ENCODE measurements around the gene SLC7A5. TPM values are rescaled to one million over a fixed set of nuclear protein-coding genes. Genes with fewer than 3 reads are reported as not detected.
"Not testable (repeated sequence)": the region's sequence is repeated elsewhere in the genome, so short reads cannot be mapped to it uniquely, and the experiment has no call there.

The SLC7A5 gene
- polyA plus RNA-seq, 4 donors = 3.6 to 82.2 (median 8.6) TPM

DNA sequence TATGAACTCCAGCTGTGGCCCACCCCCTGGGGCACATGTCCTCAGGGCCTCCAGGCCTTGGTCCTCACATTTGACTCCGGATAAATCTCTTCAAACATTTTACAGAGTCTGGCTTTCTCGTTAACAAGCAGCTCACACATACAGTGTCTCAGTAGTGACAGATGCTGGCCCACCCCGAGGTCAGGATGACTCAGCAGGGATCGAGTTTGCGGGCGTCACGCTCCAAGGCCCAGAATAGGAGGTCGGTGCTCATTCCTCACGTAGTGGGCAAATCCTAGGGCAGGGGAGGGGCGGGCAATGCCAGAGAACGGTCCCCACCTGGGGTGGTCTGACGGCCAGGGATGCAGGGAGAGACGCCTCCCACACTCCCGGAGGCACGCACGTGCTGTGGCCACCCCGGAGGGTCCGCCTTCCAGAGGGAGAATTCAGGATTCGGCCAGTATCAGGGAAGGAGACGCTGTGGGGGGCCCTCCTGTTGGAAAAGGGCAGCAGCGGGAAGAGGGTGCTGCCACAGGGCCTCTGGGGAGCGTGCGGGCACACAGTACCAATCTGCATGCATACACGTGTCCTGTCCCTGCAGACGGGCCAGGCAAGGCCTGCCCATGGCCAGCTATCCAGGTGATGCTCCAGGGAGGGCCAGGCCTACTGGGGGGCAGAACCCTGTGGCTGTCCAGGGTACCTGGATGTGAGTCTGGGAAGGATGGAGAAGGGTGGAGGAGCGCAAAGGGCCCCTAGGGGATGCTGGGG, 8.6 kb downstream of the SLC7A5 start:
- H3K9me3 ChIP-seq (ENCODE audit: control insufficient read depth in 2 of 2, insufficient read depth in 1 of 2, low read depth in 1 of 2, low read length in 1 of 2) = no peaks in the 10 kb centered on the region
- WGBS, 3 donors = 75 to 86% (median 82%) methylated on average over 26 of the region's 26 CpGs
- H3K27me3 ChIP-seq (ENCODE audit: control insufficient read depth in 3 of 3, insufficient read depth in 3 of 3, low read length in 3 of 3) = no peaks in the 10 kb centered on the region
- peaks cover 0 to 8% (median 2%) of the 10 kb centered on the region in 3 donors for H3K4me1 ChIP-seq (ENCODE audit: control insufficient read depth in 3 of 3, insufficient read depth in 2 of 3, low read depth in 1 of 3, low read length in 2 of 3)
- peaks cover 0 to 53% (median 0%) of the 10 kb centered on the region in 3 donors for H3K36me3 ChIP-seq (ENCODE audit: control insufficient read depth in 3 of 3, insufficient read depth in 2 of 3, low read depth in 1 of 3, low read length in 3 of 3)
- H3K27ac ChIP-seq (ENCODE audit: low read depth in 1 of 3, low read length in 2 of 3) = no peak overlapping the region
- H3K4me3 ChIP-seq (ENCODE audit: low read depth in 1 of 3, low read length in 3 of 3) = no peak overlapping the region
- FAIRE-seq (no peak), DNase-seq (no peak)

DNA sequence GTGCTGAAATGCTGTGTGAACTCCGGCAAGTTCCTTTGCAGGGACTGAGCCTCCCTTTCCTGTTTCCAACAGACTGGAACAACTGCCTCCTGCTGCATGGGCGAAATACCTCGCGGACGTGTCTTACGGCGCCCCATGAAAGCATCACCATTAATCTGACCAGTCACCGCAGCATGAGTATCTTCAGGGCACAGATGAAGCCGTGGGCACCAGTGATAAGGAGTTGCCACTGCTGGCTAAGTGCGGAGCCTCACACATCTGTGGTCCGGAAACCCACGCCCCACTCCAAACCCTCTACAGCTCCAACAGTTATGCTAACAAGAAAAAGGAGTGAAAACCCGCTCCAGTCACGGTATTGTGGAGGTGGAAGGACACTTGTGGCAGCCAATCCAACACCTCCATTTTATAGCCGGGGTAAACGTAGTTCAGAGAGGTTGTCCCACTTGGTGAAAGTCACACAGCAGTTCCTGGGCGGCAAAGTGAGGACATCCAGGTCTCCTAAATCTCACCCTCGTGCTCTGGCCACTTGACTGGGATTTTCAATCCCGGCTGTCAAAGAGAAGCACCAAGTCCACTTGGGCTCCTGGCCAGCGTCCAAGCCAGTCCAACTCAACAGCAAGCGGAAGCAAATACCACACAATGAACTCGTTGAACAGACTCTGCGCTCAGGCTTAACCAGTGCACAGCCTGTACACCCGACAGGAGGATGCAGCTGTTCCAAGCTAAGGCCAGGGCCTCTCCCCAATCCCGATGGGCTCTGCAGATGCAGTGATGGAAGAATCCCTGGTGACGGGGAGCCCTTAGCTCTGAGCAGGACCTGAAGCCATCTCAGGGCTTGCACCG, 10.9 kb downstream of the SLC7A5 start:
- Histone ChIP-seq H3K36me3 (ENCODE audit: control insufficient read depth in 3 of 3, insufficient read depth in 2 of 3, low read depth in 1 of 3, low read length in 3 of 3) (peaks cover 0 to 56% (median 0%) of the 10 kb centered on the region in 3 donors), H3K4me1 (ENCODE audit: control insufficient read depth in 3 of 3, insufficient read depth in 2 of 3, low read depth in 1 of 3, low read length in 2 of 3) (peaks cover 0 to 21% (median 8%) of the 10 kb centered on the region in 3 donors)
- 56 to 70% (median 68%) methylated on average over 27 of the region's 27 CpGs for WGBS, 3 donors
- FAIRE-seq; H3K9me3 ChIP-seq (ENCODE audit: control insufficient read depth in 2 of 2, insufficient read depth in 1 of 2, low read depth in 1 of 2, low read length in 1 of 2); H3K4me3 ChIP-seq (ENCODE audit: low read depth in 1 of 3, low read length in 3 of 3); H3K27ac ChIP-seq (ENCODE audit: low read depth in 1 of 3, low read length in 2 of 3); H3K27me3 ChIP-seq (ENCODE audit: control insufficient read depth in 3 of 3, insufficient read depth in 3 of 3, low read length in 3 of 3): not testable (repeated sequence)
- DNase-seq = peak in 1 of 2 donors; percentile 78

DNA sequence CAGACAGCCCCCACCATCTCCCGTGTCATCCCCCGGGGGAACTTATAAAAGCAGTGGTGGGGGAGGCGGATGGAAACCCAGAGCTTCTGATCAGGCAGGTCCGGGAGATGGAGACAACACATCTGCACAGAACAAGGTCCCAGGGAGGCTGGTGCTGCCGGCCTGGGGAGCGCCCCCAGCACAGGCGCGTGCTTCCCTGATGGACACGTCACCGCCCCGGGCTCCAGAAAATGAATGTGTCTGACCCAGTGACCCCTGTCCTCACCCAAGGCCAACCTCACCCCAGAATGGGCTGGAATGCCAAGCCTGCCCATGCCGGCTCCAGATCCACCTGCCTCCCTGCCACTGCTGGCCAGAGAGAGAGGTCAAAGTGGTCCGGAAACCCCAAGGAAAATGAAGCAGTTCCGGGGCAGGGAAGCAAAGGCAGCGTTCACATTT, 12.5 kb downstream of the SLC7A5 start:
- H3K27ac ChIP-seq (ENCODE audit: low read depth in 1 of 3, low read length in 2 of 3) = peak overlapping the region in 2 of 3 donors; percentile 73 to 94
- FAIRE-seq (no peak), DNase-seq (no peak)
- H3K36me3 ChIP-seq (ENCODE audit: control insufficient read depth in 3 of 3, insufficient read depth in 2 of 3, low read depth in 1 of 3, low read length in 3 of 3) = peaks cover 0 to 63% (median 0%) of the 10 kb centered on the region in 3 donors
- WGBS, 3 donors = 84 to 86% (median 86%) methylated on average over 12 to 15 of the region's 15 CpGs
- H3K27me3 ChIP-seq (ENCODE audit: control insufficient read depth in 3 of 3, insufficient read depth in 3 of 3, low read length in 3 of 3) = no peaks in the 10 kb centered on the region
- H3K4me3 ChIP-seq (ENCODE audit: low read depth in 1 of 3, low read length in 3 of 3) = peak overlapping the region in 1 of 3 donors; percentile 26
- no peaks in the 10 kb centered on the region for H3K9me3 ChIP-seq (ENCODE audit: control insufficient read depth in 2 of 2, insufficient read depth in 1 of 2, low read depth in 1 of 2, low read length in 1 of 2)
- peaks cover 0 to 37% (median 16%) of the 10 kb centered on the region in 3 donors for H3K4me1 ChIP-seq (ENCODE audit: control insufficient read depth in 3 of 3, insufficient read depth in 2 of 3, low read depth in 1 of 3, low read length in 2 of 3)

DNA sequence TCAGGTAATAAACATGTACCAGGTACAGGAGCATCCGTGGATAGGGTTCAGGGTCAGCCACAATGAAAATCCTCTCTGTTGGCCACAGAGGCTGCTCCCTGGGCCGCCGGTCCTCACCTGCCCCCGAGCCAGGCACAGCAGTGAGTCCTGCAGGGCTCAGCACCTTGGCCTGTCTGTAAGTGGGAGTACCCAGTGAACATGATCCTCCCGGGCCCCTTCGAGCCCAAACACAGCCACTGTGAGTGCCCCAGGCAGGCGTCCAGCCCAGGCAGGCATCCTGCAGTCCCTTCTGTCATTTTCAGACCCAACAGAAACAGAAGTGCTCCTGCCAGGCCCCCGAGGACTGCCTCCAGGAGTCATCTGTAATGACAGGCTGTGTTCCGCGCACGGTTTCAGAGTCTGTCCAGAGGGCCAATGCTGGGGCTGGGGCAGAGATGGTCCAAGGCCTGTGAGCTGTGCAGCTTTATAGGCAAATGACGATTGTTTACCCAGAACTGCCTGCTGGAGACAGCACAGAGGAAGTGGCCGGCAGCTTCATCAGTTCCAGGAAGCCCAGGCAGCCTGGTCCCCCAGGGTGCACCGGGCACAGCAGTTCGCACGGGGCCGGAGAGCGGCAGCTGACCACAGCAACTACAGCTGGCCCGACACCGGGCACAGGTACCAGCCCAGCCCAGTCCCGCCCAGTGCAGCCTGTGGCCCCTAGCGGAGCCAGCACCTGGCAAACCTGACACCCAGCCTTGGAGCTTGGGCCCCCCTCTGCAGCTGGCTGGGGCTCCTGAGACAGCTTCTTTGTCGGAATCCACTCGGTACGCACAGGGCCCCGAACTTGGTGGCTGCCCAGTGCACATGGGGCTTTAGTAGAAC, 13.2 kb downstream of the SLC7A5 start:
- Histone ChIP-seq H3K27me3 (ENCODE audit: control insufficient read depth in 3 of 3, insufficient read depth in 3 of 3, low read length in 3 of 3) (no peaks in the 10 kb centered on the region), H3K4me3 (ENCODE audit: low read depth in 1 of 3, low read length in 3 of 3) (peak overlapping the region in 1 of 3 donors; percentile 26), H3K4me1 (ENCODE audit: control insufficient read depth in 3 of 3, insufficient read depth in 2 of 3, low read depth in 1 of 3, low read length in 2 of 3) (peaks cover 0 to 37% (median 16%) of the 10 kb centered on the region in 3 donors), H3K27ac (ENCODE audit: low read depth in 1 of 3, low read length in 2 of 3) (peak overlapping the region; percentile 51 to 94 (median 73)), H3K36me3 (ENCODE audit: control insufficient read depth in 3 of 3, insufficient read depth in 2 of 3, low read depth in 1 of 3, low read length in 3 of 3) (peaks cover 0 to 64% (median 1%) of the 10 kb centered on the region in 3 donors), H3K9me3 (ENCODE audit: control insufficient read depth in 2 of 2, insufficient read depth in 1 of 2, low read depth in 1 of 2, low read length in 1 of 2) (no peaks in the 10 kb centered on the region)
- DNase-seq (peak; percentile 53), FAIRE-seq (no peak)
- WGBS, 3 donors = 53 to 66% (median 63%) methylated on average over 26 of the region's 26 CpGs

DNA sequence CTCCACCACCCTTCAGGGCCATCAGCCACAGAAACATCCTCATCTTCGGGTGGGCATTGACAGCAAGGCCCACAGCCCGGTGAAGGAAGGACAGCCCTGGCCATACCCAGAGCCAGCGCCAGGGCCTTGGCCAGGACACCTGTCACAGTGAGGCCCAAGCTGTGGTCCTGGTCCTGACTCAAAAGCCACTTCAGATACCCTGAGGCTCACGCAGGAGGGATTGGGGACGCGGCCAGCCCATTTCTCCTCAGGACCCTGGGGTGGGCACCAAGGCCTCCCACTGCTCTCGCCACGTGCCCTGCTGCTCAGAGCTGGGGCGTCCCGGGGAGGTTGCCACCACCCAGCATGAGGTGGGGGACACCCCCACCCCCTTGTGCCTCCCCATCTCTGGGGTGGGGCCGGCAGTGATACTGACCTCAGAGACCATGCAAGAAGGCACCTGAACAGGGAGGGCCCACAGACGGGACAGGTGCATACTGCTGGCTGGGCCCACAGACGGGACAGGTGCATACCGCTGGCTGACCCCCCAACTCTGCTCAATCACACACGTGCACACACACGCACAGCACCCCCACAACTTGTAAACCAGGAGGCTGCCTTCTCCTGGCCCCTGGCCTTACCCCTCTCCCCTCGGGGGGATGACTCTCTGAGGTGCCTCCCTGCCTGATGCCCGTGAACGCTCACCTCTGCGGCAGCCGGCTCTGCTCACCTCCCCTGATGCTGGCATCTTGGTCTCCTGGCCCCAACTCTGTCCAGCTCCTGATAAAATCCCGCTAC, 14.2 kb downstream of the SLC7A5 start:
- FAIRE-seq = no peak
- DNase-seq = peak in 1 of 2 donors; percentile 36
- 77 to 86% (median 84%) methylated on average over 22 of the region's 22 CpGs for WGBS, 3 donors
- Histone ChIP-seq H3K9me3 (ENCODE audit: control insufficient read depth in 2 of 2, insufficient read depth in 1 of 2, low read depth in 1 of 2, low read length in 1 of 2) (no peaks in the 10 kb centered on the region), H3K4me1 (ENCODE audit: control insufficient read depth in 3 of 3, insufficient read depth in 2 of 3, low read depth in 1 of 3, low read length in 2 of 3) (peaks cover 0 to 45% (median 18%) of the 10 kb centered on the region in 3 donors), H3K27me3 (ENCODE audit: control insufficient read depth in 3 of 3, insufficient read depth in 3 of 3, low read length in 3 of 3) (no peaks in the 10 kb centered on the region), H3K27ac (ENCODE audit: low read depth in 1 of 3, low read length in 2 of 3) (peak overlapping the region; percentile 73 to 94 (median 82)), H3K36me3 (ENCODE audit: control insufficient read depth in 3 of 3, insufficient read depth in 2 of 3, low read depth in 1 of 3, low read length in 3 of 3) (peaks cover 0 to 65% (median 4%) of the 10 kb centered on the region in 3 donors), H3K4me3 (ENCODE audit: low read depth in 1 of 3, low read length in 3 of 3) (peak overlapping the region in 1 of 3 donors; percentile 15)

DNA sequence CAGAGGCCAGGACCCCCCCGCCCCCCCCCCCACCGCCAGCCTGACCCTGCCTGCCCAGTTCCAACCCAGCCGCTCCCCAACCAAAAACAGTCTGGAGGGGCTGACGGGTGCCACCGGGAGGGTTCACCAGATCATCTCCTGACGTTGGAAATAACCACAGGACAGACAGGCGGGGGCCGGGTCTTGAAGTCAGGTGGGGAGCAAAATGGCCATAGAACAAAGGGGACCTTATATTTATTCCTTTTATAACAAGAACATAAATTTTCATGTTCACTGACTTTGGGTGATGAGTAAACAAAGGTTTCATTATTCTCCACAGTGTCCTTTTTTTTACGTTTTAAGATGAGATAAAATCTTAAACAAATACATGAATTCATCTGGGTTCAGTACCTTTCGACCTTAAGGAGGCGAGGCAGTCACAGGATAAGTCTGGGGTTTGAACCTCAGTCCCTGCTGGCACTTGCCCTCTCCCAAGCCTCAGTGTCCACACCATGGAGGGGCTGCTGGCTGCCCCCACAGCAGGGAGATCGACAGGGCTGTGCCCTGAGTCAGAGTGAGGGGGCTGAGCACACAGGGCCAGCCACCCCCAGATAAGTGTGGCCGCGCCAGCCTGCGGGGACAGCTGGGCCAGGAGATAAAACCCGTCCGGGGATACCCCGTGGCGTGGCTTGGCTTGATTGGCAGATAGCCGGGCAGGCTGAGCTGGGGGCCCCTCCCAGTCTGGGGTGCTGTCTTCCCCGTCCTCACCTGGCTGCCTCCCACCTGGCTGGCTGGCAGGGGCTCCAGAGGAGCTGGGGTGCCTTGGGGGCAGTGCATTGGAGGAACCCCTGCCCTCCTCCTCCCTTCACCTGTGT, 15.0 kb downstream of the SLC7A5 start:
- peaks cover 0 to 74% (median 4%) of the 10 kb centered on the region in 3 donors for H3K36me3 ChIP-seq (ENCODE audit: control insufficient read depth in 3 of 3, insufficient read depth in 2 of 3, low read depth in 1 of 3, low read length in 3 of 3)
- H3K4me1 ChIP-seq (ENCODE audit: control insufficient read depth in 3 of 3, insufficient read depth in 2 of 3, low read depth in 1 of 3, low read length in 2 of 3) = peaks cover 2 to 53% (median 18%) of the 10 kb centered on the region in 3 donors
- H3K9me3 ChIP-seq (ENCODE audit: control insufficient read depth in 2 of 2, insufficient read depth in 1 of 2, low read depth in 1 of 2, low read length in 1 of 2) = no peaks in the 10 kb centered on the region
- FAIRE-seq = no peak
- DNase-seq = peak in 1 of 2 donors; percentile 84
- H3K27me3 ChIP-seq (ENCODE audit: control insufficient read depth in 3 of 3, insufficient read depth in 3 of 3, low read length in 3 of 3) = no peaks in the 10 kb centered on the region
- peak overlapping the region; percentile 63 to 94 (median 82) for H3K27ac ChIP-seq (ENCODE audit: low read depth in 1 of 3, low read length in 2 of 3)
- peak overlapping the region in 2 of 3 donors; percentile 21 to 25 for H3K4me3 ChIP-seq (ENCODE audit: low read depth in 1 of 3, low read length in 3 of 3)
- 10 to 47% (median 20%) methylated on average over 18 to 21 of the region's 21 CpGs for WGBS, 3 donors
